Dedifferentiated amniotic fluid mesenchymal stem cell (primary cell): Measurements from ENCODE around the gene CPT1A.

Experiments used
- DNase-seq: peaks from one replicate; pipeline ENCODE4 v3.0.0-alpha.2; 2016; ENCODE audit errors: extremely low spot score

Gene CPT1A

DNA sequence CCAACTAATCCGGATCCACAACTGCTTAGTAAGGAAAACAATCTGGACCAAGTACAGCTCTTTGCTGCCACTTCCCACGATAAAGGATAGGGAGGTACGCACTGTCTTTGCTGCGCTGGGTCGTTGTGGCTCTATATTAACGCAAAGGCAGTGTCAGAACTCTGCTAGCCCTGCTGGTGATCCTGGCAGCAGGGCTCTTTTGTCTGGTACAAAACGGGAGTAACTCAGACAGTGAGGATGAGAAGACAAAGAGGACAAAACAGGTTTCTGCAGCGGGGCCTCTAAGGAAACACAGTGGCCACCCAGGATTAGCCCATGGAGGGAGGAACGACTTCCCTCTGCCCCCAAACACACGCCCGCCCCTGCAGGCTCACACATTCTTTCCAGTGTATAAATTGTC is 131.3 kb downstream of the CPT1A start:
- no peak for DNase-seq

DNA sequence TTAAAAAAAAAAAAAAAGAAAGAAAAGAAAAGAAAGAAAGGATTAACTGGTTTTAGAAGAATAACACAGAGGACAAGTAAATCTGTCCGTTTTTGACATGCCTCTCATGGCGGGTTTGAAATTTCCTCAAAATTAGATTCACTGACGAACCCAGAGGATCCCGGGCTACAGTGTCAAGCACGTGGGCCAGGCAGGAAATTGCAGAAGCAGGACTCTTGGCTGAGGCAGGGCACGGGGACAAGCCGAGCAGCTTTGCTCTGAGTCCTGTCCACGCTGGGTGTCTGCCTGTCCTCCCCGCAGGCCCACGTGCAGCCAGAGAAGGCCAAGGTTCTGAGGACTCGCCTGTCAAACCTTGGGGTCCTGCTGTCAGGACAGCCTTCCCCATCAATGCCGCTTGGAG is 132.7 kb downstream of the CPT1A start:
- DNase-seq: no peak

DNA sequence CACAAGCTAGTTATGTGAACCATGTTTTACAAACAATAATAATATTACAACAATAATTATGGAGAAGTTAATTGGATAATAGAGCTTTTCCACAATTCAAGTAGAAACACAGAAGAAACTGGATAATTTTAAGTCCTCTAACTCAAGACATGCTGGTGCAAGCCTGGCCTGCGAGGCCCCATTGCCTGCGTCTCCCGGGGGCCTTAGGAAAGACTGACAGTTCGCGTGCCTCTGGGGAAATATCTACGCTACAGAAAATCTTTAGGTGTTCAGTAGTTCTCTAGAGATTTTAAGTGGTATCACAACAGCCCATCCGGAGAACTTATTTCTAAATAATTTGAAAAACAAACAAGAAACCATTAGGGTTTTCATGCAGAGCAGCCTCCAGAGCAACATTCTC is 134.2 kb downstream of the CPT1A start:
- no peak for DNase-seq

DNA sequence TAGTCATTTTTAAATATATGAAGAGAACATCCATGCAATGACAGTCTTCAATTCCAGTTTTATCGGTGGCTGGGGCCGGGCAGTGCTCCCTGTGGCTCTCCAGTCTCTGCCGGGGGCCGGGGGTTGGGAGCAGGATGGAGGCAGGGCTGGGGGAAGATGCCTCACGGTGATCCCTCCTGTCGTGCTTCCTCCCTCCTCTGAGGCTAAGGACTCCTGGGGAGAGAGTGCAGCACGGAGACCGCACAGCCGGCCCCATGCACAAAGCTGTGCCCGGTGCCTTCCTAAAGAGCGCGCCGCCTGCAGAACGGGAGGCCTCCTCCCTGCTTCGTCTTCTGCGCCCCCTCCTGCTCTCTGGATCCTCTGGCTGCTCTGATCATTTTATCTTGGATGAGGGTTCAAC is 136.8 kb downstream of the CPT1A start:
- no peak for DNase-seq
